Activated T-cell treated with anti-CD3 and anti-CD28 coated beads, Interleukin-2, amount 50 U/mL, for 72 hours (primary cell): ENCODE data around the gene P4HA2. TPM values are rescaled to one million over a fixed set of nuclear protein-coding genes. Genes with fewer than 3 reads are reported as not detected.

Experiments used
- ATAC-seq, 2 donors: fragments of 150-1000 bp; cut with Tn5 transposase; replicated peaks in 1 of 2; 2 replicates each; pipeline ENCODE4 v1.10.0; 2021; ENCODE audit warnings: moderate library complexity in 2 of 2, mild to moderate bottlenecking in 1 of 2
- DNase-seq, 2 donors: peaks; one replicate each; pipeline ENCODE4 v3.0.0; 2021 to 2022; ENCODE audit warnings: mixed read lengths in 1 of 2
- H3K27ac Mint-ChIP-seq: one replicate; pipeline ENCODE4 v1.8.0; 2022; ENCODE audit warnings: mild to moderate bottlenecking, moderate library complexity, mixed read lengths
- H3K27me3 Mint-ChIP-seq: one replicate; pipeline ENCODE4 v1.8.0; 2022; ENCODE audit warnings: low read depth, mixed read lengths
- H3K36me3 Mint-ChIP-seq, 2 donors: one replicate each; pipeline ENCODE4 v1.8.0; 2022; ENCODE audit warnings: mixed read lengths in 2 of 2, mild to moderate bottlenecking in 1 of 2; ENCODE audit not compliant: insufficient read depth in 2 of 2
- H3K4me1 Mint-ChIP-seq: one replicate; pipeline ENCODE4 v1.8.0; 2022; ENCODE audit warnings: low read depth, mixed read lengths
- H3K4me3 Mint-ChIP-seq, 2 donors: one replicate each; pipeline ENCODE4 v1.8.0; 2022; ENCODE audit warnings: mild to moderate bottlenecking in 2 of 2, mixed read lengths in 2 of 2, moderate library complexity in 2 of 2
- H3K9me3 Mint-ChIP-seq, 2 donors: one replicate each; pipeline ENCODE4 v1.8.0; 2022; ENCODE audit warnings: mixed read lengths in 2 of 2
- total RNA-seq, 2 donors: library from RNA; stranded (reverse); gene quantifications; one replicate each; pipeline ENCODE4 v1.2.3, GENCODE V29; 2022

The P4HA2 gene
- total RNA-seq, 2 donors from 2014 or later = 3.2 to 5.9 TPM

DNA sequence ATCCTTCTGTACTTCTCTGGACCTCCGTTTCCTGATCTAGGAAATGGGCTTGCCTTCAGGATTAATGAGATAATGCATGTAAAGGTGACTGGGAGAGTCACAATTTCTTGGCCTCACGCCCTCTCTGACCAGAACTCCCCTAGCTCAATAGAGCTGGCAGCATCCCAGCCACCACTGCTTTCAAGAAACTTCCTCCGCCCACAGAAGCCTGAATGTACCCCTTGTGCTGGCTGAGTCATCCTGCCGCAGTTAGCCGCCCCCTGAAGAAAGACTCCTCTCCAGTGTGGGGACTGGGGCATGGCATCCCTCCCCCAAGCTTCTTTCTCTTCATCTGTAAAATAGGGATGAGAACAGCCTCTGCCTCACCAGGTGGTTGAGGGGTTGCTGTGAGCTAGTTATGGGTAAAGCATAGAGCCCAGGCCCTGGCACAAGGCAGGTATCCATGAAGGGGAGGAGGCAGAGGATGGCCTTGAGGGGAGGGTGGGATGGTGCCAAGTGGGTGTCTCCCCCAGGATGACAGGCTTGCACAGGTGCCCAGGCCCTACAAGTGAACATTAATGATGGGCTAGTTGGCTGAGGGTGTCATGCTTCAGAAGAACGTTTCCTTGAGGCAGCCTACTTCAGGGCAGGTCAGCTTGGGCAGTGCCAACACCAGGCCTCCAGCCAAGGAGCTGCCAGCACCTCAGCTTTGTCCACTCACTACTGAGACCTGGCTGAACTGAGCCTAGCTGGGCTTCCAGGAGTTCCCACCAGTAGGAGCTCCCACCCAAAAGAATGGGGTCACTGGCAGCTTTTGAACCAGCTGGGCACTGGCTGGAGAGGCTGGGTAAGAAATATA is 33.3 kb upstream of the P4HA2 start:
- DNase-seq (peak; percentile 61 to 80), ATAC-seq (peak; percentile 72 to 74)
- peak overlapping the region; percentile 65 to 75 for H3K4me3 Mint-ChIP-seq
- H3K27ac Mint-ChIP-seq = peak overlapping the region; percentile 69
- no peaks in the 10 kb centered on the region for H3K9me3 Mint-ChIP-seq
- peaks cover 10% of the 10 kb centered on the region for H3K27me3 Mint-ChIP-seq
- H3K4me1 Mint-ChIP-seq = peaks cover 58% of the 10 kb centered on the region
- no peaks in the 10 kb centered on the region for H3K36me3 Mint-ChIP-seq

DNA sequence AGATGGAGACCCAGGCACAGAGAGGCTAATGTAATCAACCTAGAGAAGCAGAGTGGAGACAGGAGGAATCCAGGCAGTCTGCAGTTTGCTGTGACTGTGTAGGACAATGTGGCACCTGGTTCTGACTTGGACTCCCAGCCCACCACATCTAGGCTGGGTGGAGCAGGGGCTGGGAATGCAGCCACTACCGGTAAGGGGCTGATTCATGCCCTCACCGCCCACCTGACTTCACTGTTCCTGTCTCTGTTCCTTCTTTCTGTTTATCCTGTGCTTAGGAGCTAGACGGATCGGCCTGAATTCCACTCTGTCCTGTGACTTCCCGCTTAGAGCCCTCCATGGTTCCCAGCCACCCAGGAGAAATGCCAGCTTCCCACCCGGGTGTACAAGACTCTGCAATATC is 32.4 kb upstream of the P4HA2 start:
- Mint-ChIP-seq H3K27ac (no peak overlapping the region), H3K4me3 (peak overlapping the region; percentile 65 to 75), H3K36me3 (no peaks in the 10 kb centered on the region), H3K27me3 (peaks cover 15% of the 10 kb centered on the region), H3K4me1 (peaks cover 56% of the 10 kb centered on the region), H3K9me3 (no peaks in the 10 kb centered on the region)
- DNase-seq (no peak), ATAC-seq (peak in 1 of 2 donors; percentile 5)

GRCh38 chr5:132259069-132259851 is 31.6 kb upstream of the P4HA2 start:
- DNase-seq (no peak), ATAC-seq (no peak)
- peaks cover 48% of the 10 kb centered on the region for H3K4me1 Mint-ChIP-seq
- no peak overlapping the region for H3K27ac Mint-ChIP-seq
- no peaks in the 10 kb centered on the region for H3K36me3 Mint-ChIP-seq
- H3K27me3 Mint-ChIP-seq = peaks cover 15% of the 10 kb centered on the region
- no peaks in the 10 kb centered on the region for H3K9me3 Mint-ChIP-seq
- H3K4me3 Mint-ChIP-seq = no peak overlapping the region

DNA sequence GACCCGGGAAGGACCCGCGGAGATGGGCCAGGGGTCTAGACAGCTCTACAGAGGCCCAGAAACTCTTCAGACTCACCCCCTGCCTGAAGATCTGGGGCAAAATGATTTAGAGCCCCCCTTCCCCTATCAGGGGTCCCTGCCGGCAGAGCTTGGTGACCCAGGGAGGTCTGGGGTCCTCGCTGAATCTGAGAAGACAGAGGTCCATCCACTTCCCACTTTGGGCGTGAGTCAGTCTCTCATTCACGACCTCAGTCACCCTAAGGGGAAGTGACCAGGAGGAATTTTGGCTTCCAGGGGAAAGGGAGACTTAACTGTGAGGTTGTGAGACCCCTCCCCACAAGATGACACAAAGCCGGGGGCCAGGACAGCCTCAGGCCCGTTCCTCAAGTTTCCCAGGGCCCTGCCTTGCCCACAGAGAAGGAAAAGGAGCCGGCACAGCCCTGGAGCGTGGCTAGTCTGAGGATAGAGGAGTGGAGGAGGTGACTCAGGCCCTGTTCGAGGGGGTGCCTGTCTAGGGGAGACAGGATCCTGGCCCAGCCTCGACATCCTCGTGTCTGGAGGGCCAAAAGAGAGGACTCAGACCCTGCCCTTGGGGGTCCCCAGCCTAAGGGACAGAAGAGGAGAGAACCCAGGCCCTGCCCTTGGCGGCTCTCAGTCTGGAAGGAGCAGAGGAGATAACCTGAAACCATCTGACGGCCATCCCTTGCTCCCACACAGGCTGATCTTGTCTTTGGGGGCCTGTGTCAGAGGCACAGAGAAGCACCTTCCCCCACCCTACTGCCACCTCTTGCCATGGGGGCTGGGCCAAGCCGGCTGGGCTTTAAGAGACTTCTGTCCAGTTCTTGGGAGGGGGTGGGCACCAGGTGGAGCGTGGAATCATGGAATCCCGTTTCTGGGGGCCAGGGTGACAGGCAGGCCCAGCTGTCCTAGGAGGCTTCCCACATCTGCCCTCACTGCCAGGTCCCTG is 30.7 kb upstream of the P4HA2 start:
- Mint-ChIP-seq H3K9me3 (no peaks in the 10 kb centered on the region), H3K36me3 (no peaks in the 10 kb centered on the region), H3K4me1 (peaks cover 39% of the 10 kb centered on the region), H3K27me3 (peaks cover 15% of the 10 kb centered on the region), H3K4me3 (peak overlapping the region in 1 of 2 donors; percentile 29), H3K27ac (no peak overlapping the region)
- ATAC-seq (no peak), DNase-seq (no peak)

GRCh38 chr5:132257131-132258101 is 29.8 kb upstream of the P4HA2 start, which contains the start of gene PDLIM4:
TSS of gene PDLIM4 (plus strand) at chr5:132257696. CDS start at chr5:132257735, 39 bp downstream.
- no peak for ATAC-seq
- H3K4me3 Mint-ChIP-seq = peak within 1 kb of the TSS; percentile 15 to 61
- peaks cover 32% of the 10 kb centered on the region for H3K4me1 Mint-ChIP-seq
- H3K9me3 Mint-ChIP-seq = no peaks in the 10 kb centered on the region
- no peak for DNase-seq
- H3K36me3 Mint-ChIP-seq = no peaks in the 10 kb centered on the region
- H3K27ac Mint-ChIP-seq = no peak within 1 kb of the TSS
- H3K27me3 Mint-ChIP-seq = peaks cover 15% of the 10 kb centered on the region

GRCh38 chr5:132256783-132257130 is 29.1 kb upstream of the P4HA2 start:
- H3K9me3 Mint-ChIP-seq = no peaks in the 10 kb centered on the region
- DNase-seq (no peak), ATAC-seq (no peak)
- peaks cover 15% of the 10 kb centered on the region for H3K27me3 Mint-ChIP-seq
- H3K4me3 Mint-ChIP-seq = peak overlapping the region in 1 of 2 donors; percentile 61
- H3K36me3 Mint-ChIP-seq = no peaks in the 10 kb centered on the region
- peaks cover 25% of the 10 kb centered on the region for H3K4me1 Mint-ChIP-seq
- no peak overlapping the region for H3K27ac Mint-ChIP-seq

DNA sequence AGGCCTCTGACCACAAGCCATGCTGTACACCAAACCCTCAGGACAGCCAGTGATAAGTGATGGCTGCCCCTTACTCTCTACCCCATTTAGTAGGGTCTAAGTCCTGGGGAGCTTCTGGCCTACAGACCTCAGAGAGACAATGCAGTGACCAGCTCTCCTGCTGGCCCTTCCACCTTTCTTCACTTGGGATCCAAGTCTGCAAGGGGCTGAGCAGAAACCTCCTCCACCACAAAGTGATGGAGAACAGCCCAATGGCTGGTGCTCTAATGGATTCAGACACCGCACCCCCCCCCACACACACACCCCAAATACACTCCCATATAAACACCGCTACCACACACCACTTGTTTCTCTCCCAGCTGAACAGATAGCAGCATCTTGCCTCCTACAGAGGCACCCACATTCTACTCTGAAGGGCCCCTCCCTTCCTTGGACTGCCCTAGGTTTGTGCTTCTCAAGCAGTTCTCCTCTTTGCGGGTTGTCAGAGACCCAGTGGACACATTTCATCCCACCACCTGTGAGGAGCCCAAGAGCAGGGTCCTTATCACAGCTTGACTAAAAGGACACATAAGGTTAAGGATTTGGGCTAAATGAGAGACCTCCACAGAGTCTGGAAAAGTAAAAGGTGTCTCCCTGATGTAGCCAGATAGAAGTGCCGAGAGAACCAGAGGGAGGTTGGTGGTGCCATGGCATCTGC is 28.6 kb upstream of the P4HA2 start:
- H3K27ac Mint-ChIP-seq = no peak overlapping the region
- H3K9me3 Mint-ChIP-seq = no peaks in the 10 kb centered on the region
- no peak for ATAC-seq
- no peaks in the 10 kb centered on the region for H3K36me3 Mint-ChIP-seq
- no peak for DNase-seq
- H3K4me1 Mint-ChIP-seq = peaks cover 20% of the 10 kb centered on the region
- H3K4me3 Mint-ChIP-seq = peak overlapping the region in 1 of 2 donors; percentile 61
- peaks cover 15% of the 10 kb centered on the region for H3K27me3 Mint-ChIP-seq

DNA sequence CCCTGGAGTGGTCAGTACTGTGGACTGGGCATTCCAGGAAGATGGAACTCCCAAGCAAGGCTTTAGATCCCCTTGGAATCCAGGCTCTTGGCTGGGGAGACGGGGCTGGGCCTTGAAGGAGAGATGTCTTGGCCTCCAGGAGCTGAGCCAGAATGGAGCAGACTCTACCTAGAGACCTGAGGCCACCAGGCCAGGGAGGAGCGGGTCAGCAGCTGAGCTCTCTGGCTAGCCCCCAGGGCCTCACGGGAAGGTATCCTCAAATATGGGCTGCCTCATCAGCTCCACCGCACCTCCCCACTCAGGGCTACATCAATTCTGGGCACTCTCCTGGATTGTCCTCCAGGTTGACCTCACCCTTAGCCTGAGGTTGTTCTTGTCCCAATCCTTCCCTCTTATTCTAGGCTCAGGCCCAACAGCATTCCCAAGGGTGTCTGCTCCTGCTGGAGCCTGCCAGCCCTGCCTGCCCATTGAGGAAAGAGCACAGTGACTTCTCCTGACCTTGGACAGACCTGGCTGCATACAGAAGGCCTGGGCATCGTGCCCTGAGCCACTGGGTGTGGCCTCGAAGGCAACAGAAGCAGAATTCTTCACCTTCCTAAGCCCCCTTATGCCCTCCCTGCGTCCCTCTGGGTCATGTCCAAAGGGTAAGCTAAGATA is 26.8 kb upstream of the P4HA2 start:
- no peaks in the 10 kb centered on the region for H3K36me3 Mint-ChIP-seq
- ATAC-seq = no peak
- peaks cover 15% of the 10 kb centered on the region for H3K27me3 Mint-ChIP-seq
- no peak for DNase-seq
- H3K9me3 Mint-ChIP-seq = no peaks in the 10 kb centered on the region
- H3K4me3 Mint-ChIP-seq = no peak overlapping the region
- no peak overlapping the region for H3K27ac Mint-ChIP-seq
- H3K4me1 Mint-ChIP-seq = peaks cover 2% of the 10 kb centered on the region

- ATAC-seq (no peak), DNase-seq (no peak)
- H3K36me3 Mint-ChIP-seq = no peaks in the 10 kb centered on the region
- no peaks in the 10 kb centered on the region for H3K4me1 Mint-ChIP-seq
- H3K27me3 Mint-ChIP-seq = peaks cover 15% of the 10 kb centered on the region
- H3K9me3 Mint-ChIP-seq = no peaks in the 10 kb centered on the region
- H3K4me3 Mint-ChIP-seq = no peak overlapping the region
- no peak overlapping the region for H3K27ac Mint-ChIP-seq
These were observed 26.0 kb upstream of the P4HA2 start for GRCh38 chr5:132253452-132254320.

DNA sequence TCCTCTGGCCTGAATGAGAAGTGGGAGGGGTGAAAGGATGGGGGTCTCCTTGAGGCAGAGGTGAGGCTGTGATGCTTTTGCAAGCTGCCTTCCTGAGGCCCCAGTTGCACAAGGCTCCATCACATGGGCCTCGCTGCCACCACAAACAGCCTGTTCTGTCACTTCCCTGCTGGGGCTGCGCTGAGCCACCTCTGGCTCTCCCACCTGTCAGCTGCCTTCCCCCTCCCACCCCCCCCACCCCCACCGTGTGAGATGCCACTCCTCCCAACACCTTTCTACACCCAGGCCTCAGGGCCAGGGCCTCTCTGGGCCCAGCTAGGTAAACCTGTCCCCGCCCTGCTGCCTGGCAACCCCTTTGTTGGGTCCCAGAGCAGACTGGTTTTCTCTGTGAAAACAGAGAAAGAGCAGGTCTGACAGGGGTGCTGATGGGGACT is 25.4 kb upstream of the P4HA2 start:
- Mint-ChIP-seq H3K9me3 (no peaks in the 10 kb centered on the region), H3K27me3 (peaks cover 15% of the 10 kb centered on the region), H3K4me1 (no peaks in the 10 kb centered on the region), H3K4me3 (no peak overlapping the region), H3K27ac (no peak overlapping the region), H3K36me3 (no peaks in the 10 kb centered on the region)
- ATAC-seq (no peak), DNase-seq (no peak)
